Effector CD8-positive, alpha-beta T cell (primary cell): Measurements from ENCODE around the gene TRIP6.
"Not testable (repeated sequence)": the region's sequence is repeated elsewhere in the genome, so short reads cannot be mapped to it uniquely, and the experiment has no call there.

Source experiments
- DNase-seq: peaks from one replicate; lab custom pipeline; 2025; lab: John Stamatoyannopoulos, UW

The TRIP6 gene

GRCh38 chr7:100837099-100837836 is 29.9 kb upstream of the TRIP6 start:
- peak; percentile 54 for DNase-seq

GRCh38 chr7:100839361-100839760 is 27.8 kb upstream of the TRIP6 start:
- no peak for DNase-seq

GRCh38 chr7:100840470-100841100 is 26.6 kb upstream of the TRIP6 start:
- DNase-seq, result no peak

GRCh38 chr7:100847360-100847759 is 19.8 kb upstream of the TRIP6 start:
- no peak for DNase-seq

GRCh38 chr7:100852048-100852872 is 14.9 kb upstream of the TRIP6 start, which contains the start of gene SLC12A9:
TSS of gene SLC12A9 (plus strand) at chr7:100852713. CDS start at chr7:100854198, 1,485 bp downstream.
- DNase-seq, result peak; percentile 78

GRCh38 chr7:100854146-100854895 is 12.9 kb upstream of the TRIP6 start:
- DNase-seq, result no peak

- not testable (repeated sequence) for DNase-seq
These were observed 12.3 kb upstream of the TRIP6 start for GRCh38 chr7:100854899-100855298.

GRCh38 chr7:100855515-100855914 is 11.7 kb upstream of the TRIP6 start:
- DNase-seq, result no peak

- DNase-seq, result no peak
These were observed 10.3 kb upstream of the TRIP6 start for GRCh38 chr7:100856871-100857282.

GRCh38 chr7:100859856-100860255 is 7.3 kb upstream of the TRIP6 start:
- DNase-seq, result no peak

- no peak for DNase-seq
These were observed 6.2 kb upstream of the TRIP6 start for GRCh38 chr7:100860702-100861615.

GRCh38 chr7:100861616-100861985 is 5.6 kb upstream of the TRIP6 start:
- no peak for DNase-seq

- no peak for DNase-seq
These were observed 3.7 kb upstream of the TRIP6 start for GRCh38 chr7:100863406-100863950.

- DNase-seq, result no peak
These were observed 2.8 kb upstream of the TRIP6 start for GRCh38 chr7:100864263-100864845.

- no peak for DNase-seq
These were observed 1.7 kb upstream of the TRIP6 start for GRCh38 chr7:100865372-100865911.

- DNase-seq, result peak; percentile 26
These were observed 1.1 kb upstream of the TRIP6 start for GRCh38 chr7:100865938-100866728.

GRCh38 chr7:100866729-100867039 is 503 bp upstream of the TRIP6 start:
- DNase-seq, result no peak

- DNase-seq, result no peak
These were observed 744 bp downstream of the TRIP6 start for GRCh38 chr7:100867776-100868485.
